Body of pancreas (tissue), 4 donors: Measurements from ENCODE around the gene ATAT1. TPM values are rescaled to one million over a fixed set of nuclear protein-coding genes. Genes with fewer than 3 reads are reported as not detected.

Source experiments
- ATAC-seq: fragments of 150-250 bp; one replicate; pipeline ENCODE4 v1.9.1; 2016
- DNase-seq, 4 donors: peaks; one replicate each; pipeline ENCODE4 v3.0.0-alpha.2; 2019
- H3K27ac ChIP-seq, 4 donors: fragments of 200-600 bp; sonication (generic); 1 replicate in 3 of 4; 2 replicates in 1 of 4; pipeline versions ENCODE4 v1.5.1 to v1.6.1; 2016 to 2019; ENCODE audit warnings: mild to moderate bottlenecking in 1 of 4, mixed read lengths in 1 of 4, moderate library complexity in 1 of 4
- H3K27me3 ChIP-seq, 2 donors: fragments of 200-600 bp; sonication (generic); one replicate each; pipeline ENCODE4 v1.6.0; 2016; ENCODE audit warnings: mild to moderate bottlenecking in 1 of 2
- H3K36me3 ChIP-seq, 2 donors: fragments of 200-600 bp; sonication (generic); replicated peaks in 1 of 2; 2 replicates each; pipeline ENCODE4 v1.5.1; 2016; ENCODE audit warnings: low read depth in 2 of 2; ENCODE audit not compliant: insufficient read depth in 1 of 2
- H3K4me1 ChIP-seq: fragments of 200-600 bp; sonication (generic); one replicate; pipeline ENCODE4 v1.6.0; 2016
- H3K4me3 ChIP-seq, 2 donors: fragments of 200-600 bp; sonication (generic); 1 replicate in 1 of 2; 2 replicates in 1 of 2; pipeline ENCODE4 v1.5.1; 2016 to 2019
- H3K9me3 ChIP-seq, 3 donors: fragments of 200-600 bp; sonication (generic); 1 replicate in 2 of 3; 2 replicates in 1 of 3; pipeline ENCODE4 v1.5.1; 2016
- CTCF ChIP-seq, 7 experiments: fragments of 450-650 bp in 4 of 7; fragments of 200-600 bp in 3 of 7; sonication (generic) in 3 of 7; IDR thresholded peaks; one replicate each; pipeline ENCODE4 v1.5.1; 2016 to 2019; ENCODE audit warnings: antibody characterized with exemption in 7 of 7
- POLR2A ChIP-seq, 3 donors: fragments of 450-650 bp; IDR thresholded peaks; one replicate each; pipeline ENCODE4 v1.6.1; 2016; ENCODE audit warnings: antibody characterized with exemption in 3 of 3, mild to moderate bottlenecking in 2 of 3
- WGBS, 2 donors: methylation state at CpG; one replicate each; pipeline ENCODE4 v1.1.5; 2017; 5-methylcytosine and 5-hydroxymethylcytosine counted together
- intact Hi-C: fragments of 100-400 bp; cut with DNase I; formaldehyde crosslinking; loops from one replicate; pipeline ENCODE4 v1.15.1; 2023
- total RNA-seq, 2 donors: library from RNA; depleted of rRNA; stranded (reverse); fragments of >200 nt; gene quantifications; one replicate each; pipeline ENCODE4 v1.1.0, GENCODE V29; 2016

The ATAT1 gene
- total RNA-seq = 1 to 10 TPM; 2.0 to 5.4 TPM

GRCh38 chr6:30626484-30627366, at the start of gene ATAT1:
ATAT1 (plus strand) TSS chr6:30626874.
- intact Hi-C loops = no loop called here
- WGBS, 2 donors = 0 to 3% methylated on average over 26 to 36 of the region's 36 CpGs
- Histone ChIP-seq H3K4me3 (no peak within 1 kb of the TSS), H3K9me3 (no peaks in the 10 kb centered on the region), H3K27ac (peak within 1 kb of the TSS; percentile 74 to 85 (median 79)), H3K36me3 (peaks cover 4 to 27% of the 10 kb centered on the region in 2 donors), H3K27me3 (no peaks in the 10 kb centered on the region), H3K4me1 (peaks cover 12% of the 10 kb centered on the region)
- DNase-seq = peak; percentile 88 to 91 (median 90)
- peak in 6 of 7 experiments; percentile 7 to 54 (median 46) for TF ChIP-seq CTCF (IDR thresholded peaks at IDR 0.05)
- TF ChIP-seq POLR2A (IDR thresholded peaks at IDR 0.05) = peak; percentile 18 to 66 (median 62)
- peak; percentile 94 for ATAC-seq

- ATAC-seq (no peak), DNase-seq (no peak)
- TF ChIP-seq CTCF (IDR thresholded peaks at IDR 0.05) (no peak), POLR2A (IDR thresholded peaks at IDR 0.05) (no peak)
- Histone ChIP-seq H3K9me3 (no peaks in the 10 kb centered on the region), H3K27me3 (no peaks in the 10 kb centered on the region), H3K27ac (no peak overlapping the region), H3K4me3 (no peak overlapping the region), H3K4me1 (peaks cover 13% of the 10 kb centered on the region), H3K36me3 (peaks cover 16 to 37% of the 10 kb centered on the region in 2 donors)
- 90 to 92% methylated on average over 8 of the region's 8 CpGs for WGBS, 2 donors
- intact Hi-C loops = no loop called here
Observed at GRCh38 chr6:30578051-30578450, 48.6 kb upstream of the ATAT1 start.

GRCh38 chr6:30583921-30584320, 42.8 kb upstream of the ATAT1 start:
- TF ChIP-seq POLR2A (IDR thresholded peaks at IDR 0.05) (no peak), CTCF (IDR thresholded peaks at IDR 0.05) (no peak)
- Histone ChIP-seq H3K9me3 (no peaks in the 10 kb centered on the region), H3K4me1 (no peaks in the 10 kb centered on the region), H3K27me3 (no peaks in the 10 kb centered on the region), H3K4me3 (no peak overlapping the region), H3K27ac (no peak overlapping the region), H3K36me3 (peaks cover 30 to 70% of the 10 kb centered on the region in 2 donors)
- WGBS, 2 donors = 90 to 96% methylated on average over 5 of the region's 5 CpGs
- intact Hi-C loops = no loop called here
- ATAC-seq (no peak), DNase-seq (no peak)

GRCh38 chr6:30589754-30590358, 36.8 kb upstream of the ATAT1 start:
- no peaks in the 10 kb centered on the region for H3K27me3 ChIP-seq
- DNase-seq (no peak), ATAC-seq (no peak)
- WGBS, 2 donors = 85 to 89% methylated on average over 12 to 15 of the region's 15 CpGs
- H3K4me3 ChIP-seq = no peak overlapping the region
- TF ChIP-seq POLR2A (IDR thresholded peaks at IDR 0.05) (no peak), CTCF (IDR thresholded peaks at IDR 0.05) (no peak)
- H3K4me1 ChIP-seq = peaks cover 14% of the 10 kb centered on the region
- no peaks in the 10 kb centered on the region for H3K9me3 ChIP-seq
- intact Hi-C loops = no loop called here
- H3K27ac ChIP-seq = no peak overlapping the region
- peaks cover 15 to 51% of the 10 kb centered on the region in 2 donors for H3K36me3 ChIP-seq
